ENCODE results near the gene CKAP4. TPM values are rescaled to one million over a fixed set of nuclear protein-coding genes. Genes with fewer than 3 reads are reported as not detected.

Gene CKAP4
- total and polyA plus RNA-seq, 10 of the 15 experiments (the other 5 are each of a cell fraction or from before 2014, with no cell fraction given): 0.39 to 23.6 (median 11.1) TPM

DNA sequence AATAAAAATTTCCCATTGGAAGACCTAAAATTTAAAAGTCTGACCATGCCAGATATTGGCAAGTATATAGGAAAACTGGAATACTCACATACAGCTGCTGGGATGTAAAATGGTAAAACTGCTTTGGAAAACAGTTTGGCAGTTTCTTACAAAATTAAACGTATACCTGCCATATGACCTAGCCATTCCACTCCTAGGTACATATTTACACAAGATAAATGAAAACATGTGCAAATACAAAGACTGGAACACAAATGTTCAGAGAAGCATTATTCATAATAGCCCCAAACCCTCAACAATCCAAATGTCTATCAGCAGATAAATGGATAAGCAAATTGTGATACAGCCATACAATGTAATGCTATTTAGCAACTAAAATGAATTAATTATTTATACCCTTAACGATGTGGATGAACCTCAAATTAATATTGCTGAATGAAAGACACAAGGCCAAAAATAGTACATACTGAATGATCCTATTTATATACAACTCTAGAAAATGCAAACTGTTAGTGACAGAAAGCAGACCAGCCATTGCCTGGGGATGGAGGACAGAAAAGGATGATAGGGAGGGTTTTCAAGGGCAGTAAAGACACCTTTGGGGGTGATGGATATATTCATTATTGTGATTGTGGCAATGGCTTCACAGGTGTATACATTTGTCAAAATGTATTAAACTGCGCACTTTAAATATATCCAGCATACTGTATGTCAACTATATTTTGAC is 33.4 kb upstream of the CKAP4 start (continued):
- TF ChIP-seq HSF1 (IDR thresholded peaks at IDR 0.05; ENCODE audit: low read depth, low read length) (no peak), POU2F2 (IDR thresholded peaks at IDR 0.05; ENCODE audit: borderline replicate concordance, low read depth, low read length) (no peak), FOS (IDR thresholded peaks at IDR 0.05; ENCODE audit: borderline replicate concordance, extremely low read depth, insufficient read length) (no peak), DPF2 (IDR thresholded peaks at IDR 0.05) (no peak), ZBTB4 (CRISPR knock-in tag; IDR thresholded peaks at IDR 0.05) (no peak)

DNA sequence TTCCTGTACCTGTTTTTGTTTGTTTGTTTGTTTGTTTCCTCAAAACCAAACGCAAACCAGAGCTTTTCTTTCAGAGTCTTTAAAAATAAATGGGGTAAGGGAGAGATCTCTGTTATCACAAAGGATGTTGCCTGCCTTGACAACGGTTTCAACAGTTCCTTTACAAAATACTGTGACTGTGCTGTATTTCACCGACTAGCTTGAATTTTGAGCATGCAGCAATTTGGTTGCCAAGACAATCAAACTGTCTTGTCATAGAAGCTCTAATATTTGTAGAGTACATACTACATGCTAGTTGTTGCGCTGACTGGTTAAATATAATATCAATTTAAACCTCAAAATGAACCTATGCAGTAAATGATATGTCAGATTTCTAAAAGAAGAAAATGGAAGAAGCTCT is 32.3 kb upstream of the CKAP4 start:
- Histone ChIP-seq H3K4me1 (ENCODE audit: control insufficient read depth, insufficient read depth, low read length) (peaks cover 18% of the 10 kb centered on the region), H3K9ac (ENCODE audit: control insufficient read depth, insufficient read depth, low read length) (no peak overlapping the region), H3K27me3 (replicated peaks in 1 of 2; ENCODE audit: control insufficient read depth in 2 of 2, insufficient read depth in 2 of 2, low read length in 1 of 2) (no peaks in the 10 kb centered on the region; a peak in 1 of 4 replicates), H2AFZ (ENCODE audit: control insufficient read depth, low read depth, low read length) (no peak overlapping the region), H3K9me3 (replicated peaks; ENCODE audit: control insufficient read depth, insufficient read depth, low read length) (peaks cover 4% of the 10 kb centered on the region; the same call in 2 of the 3 replicates), H3K36me3 (ENCODE audit: control insufficient read depth in 2 of 2, insufficient read depth in 2 of 2, low read length in 1 of 2) (no peaks in the 10 kb centered on the region), H3K79me2 (ENCODE audit: control insufficient read depth, insufficient read depth, low read length) (no peaks in the 10 kb centered on the region), H3K4me3 (no peak overlapping the region), H3K4me2 (ENCODE audit: control insufficient read depth, insufficient read depth) (no peak overlapping the region), H3K27ac (ENCODE audit: control insufficient read depth, insufficient read depth) (no peak overlapping the region), H4K20me1 (ENCODE audit: control insufficient read depth, insufficient read depth) (no peaks in the 10 kb centered on the region; the same call in 1 of the 2 replicates)
- DNase-seq (ENCODE audit: low read depth, low spot score): no peak
- 73% methylated on average over 4 of the region's 4 CpGs for WGBS (ENCODE audit: insufficient coverage, insufficient replicate concordance, low lambda C conversion rate, missing lambda C conversion rate)
- no peak for FAIRE-seq
- ChIA-PET CTCF (interaction anchor here (1.1 to 9.4 kb wide), 8 partner anchors 11 to 859 kb away, joined by 3 to 206 read pairs (median 7); partner anchors contain the start of gene POLR3B), RAD21 (ENCODE audit: unreplicated experiment) (interaction anchor here (1.3 to 1.4 kb wide), 2 partner anchors 52 to 53 kb away, joined by 6 to 7 read pairs; no protein-coding TSS in a partner anchor), POLR2A (no interaction called here), SMC1A (ENCODE audit: uncharacterized antibody, unreplicated experiment) (interaction anchor here (1.0 to 2.9 kb wide), 5 partner anchors 8 to 56 kb away, joined by 3 to 33 read pairs (median 5); no protein-coding TSS in a partner anchor)
- in situ Hi-C loops (cut with MboI): loop anchor here (5.0 kb wide), 1 partner anchor 53 kb away; no protein-coding TSS in a partner anchor
- no TSS peak for BruUV-seq (replicated peaks)
- no peak for ATAC-seq
- intact Hi-C loops (cut with micrococcal nuclease; ENCODE audit: unreplicated experiment): loop anchor here (5.0 kb wide), 2 partner anchors 33 to 858 kb away; partner anchors contain the start of gene CKAP4
- TF ChIP-seq CEBPB (IDR thresholded peaks at IDR 0.05; ENCODE audit: borderline replicate concordance in 1 of 2, low read depth in 2 of 2, low read length in 2 of 2) (no peak), ZZZ3 (IDR thresholded peaks at IDR 0.05; ENCODE audit: control insufficient read depth, insufficient read length, low read depth) (no peak), POLR2AphosphoS5 (IDR thresholded peaks at IDR 0.05; ENCODE audit: low read length) (no peak), POLR2A (IDR thresholded peaks at IDR 0.05; ENCODE audit: low read depth, low read length) (no peak), SREBF1 (IDR thresholded peaks at IDR 0.05; ENCODE audit: low read length) (no peak), SPI1 (IDR thresholded peaks at IDR 0.05; ENCODE audit: borderline replicate concordance, insufficient read depth, low read depth, low read length) (no peak), ATF7 (IDR thresholded peaks at IDR 0.05; ENCODE audit: low read depth) (no peak), SMAD1 (IDR thresholded peaks at IDR 0.05; ENCODE audit: low read depth, partially characterized antibody) (no peak), MYB (IDR thresholded peaks at IDR 0.05; ENCODE audit: borderline replicate concordance, low read depth, low read length) (no peak), NRF1 (conservative IDR thresholded peaks at IDR 0.05; ENCODE audit: low read depth, low read length) (no peak)
